Measurements from ENCODE around the gene CYBA.
"Not testable (repeated sequence)": the region's sequence is repeated elsewhere in the genome, so short reads cannot be mapped to it uniquely, and the experiment has no call there.

Gene CYBA

DNA sequence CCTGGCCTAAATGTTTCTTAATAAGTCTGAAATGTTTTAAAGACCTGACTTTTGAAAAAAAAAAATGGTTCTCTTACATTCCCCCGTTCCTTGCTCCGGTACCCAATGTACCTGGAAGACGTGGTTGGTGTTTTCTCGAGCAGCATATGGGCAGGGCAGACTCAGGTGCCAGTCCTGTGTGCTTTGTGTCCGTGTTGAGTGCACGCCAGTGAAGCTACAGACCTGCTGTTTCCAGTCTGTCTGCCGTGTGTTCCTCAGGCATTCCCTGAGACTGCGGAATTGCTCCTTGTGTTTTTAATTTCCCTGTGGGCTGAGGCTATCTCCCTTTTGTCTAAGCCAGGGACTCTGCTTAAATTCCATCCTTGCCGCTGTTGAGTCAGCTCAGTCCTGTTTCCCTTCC lies 24.2 kb downstream of the CYBA start:
- DNase-seq: no peak

DNA sequence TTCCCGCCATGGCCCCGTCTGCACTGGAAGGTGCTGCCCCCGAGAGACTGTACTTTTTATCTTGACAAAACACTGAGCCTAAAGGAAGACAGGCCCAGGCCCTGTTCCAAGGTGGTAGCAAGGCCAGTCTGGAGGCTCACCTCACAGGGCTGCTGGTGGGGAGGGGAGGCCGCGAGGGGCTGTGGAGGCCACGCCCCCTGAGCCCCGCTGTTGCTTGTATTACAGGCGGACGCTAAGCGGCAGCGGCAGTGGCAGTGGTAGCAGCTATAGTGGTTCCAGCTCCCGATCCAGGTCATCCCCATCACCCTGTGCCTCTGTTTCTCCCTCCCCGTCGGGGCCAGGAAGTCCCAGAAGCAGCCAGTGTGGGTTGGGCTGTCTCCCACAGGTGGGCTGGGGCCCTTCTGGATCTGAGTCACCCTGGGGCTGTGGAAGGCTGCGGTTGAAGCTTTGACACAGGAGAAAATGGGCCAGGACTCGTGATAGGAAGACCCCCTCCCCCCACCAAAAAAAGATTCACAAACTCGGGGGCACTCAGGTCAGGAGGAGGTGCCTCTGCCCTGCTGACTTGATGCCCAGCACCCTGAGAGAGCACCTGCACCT lies 25.8 kb downstream of the CYBA start:
- no peak for DNase-seq

DNA sequence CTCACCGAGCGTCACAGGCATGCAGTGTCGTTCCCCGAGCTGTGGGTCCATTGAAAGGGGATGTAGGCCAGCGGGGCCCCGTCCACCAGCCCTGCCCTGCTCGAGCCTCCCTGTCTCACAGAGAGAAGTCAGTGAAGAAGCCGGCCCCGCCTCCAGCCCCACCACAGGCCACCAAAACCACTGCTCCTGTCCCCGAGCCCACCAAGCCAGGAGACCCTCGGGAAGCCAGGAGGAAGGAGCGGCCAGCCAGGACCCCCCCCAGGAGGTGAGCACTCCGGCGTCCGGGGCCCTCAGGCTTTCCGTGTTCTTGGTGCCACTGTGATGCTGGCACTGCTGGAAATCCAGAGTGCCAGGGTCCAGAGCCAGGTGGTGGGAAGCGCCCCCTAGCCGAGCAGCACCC lies 26.4 kb downstream of the CYBA start:
- no peak for DNase-seq

DNA sequence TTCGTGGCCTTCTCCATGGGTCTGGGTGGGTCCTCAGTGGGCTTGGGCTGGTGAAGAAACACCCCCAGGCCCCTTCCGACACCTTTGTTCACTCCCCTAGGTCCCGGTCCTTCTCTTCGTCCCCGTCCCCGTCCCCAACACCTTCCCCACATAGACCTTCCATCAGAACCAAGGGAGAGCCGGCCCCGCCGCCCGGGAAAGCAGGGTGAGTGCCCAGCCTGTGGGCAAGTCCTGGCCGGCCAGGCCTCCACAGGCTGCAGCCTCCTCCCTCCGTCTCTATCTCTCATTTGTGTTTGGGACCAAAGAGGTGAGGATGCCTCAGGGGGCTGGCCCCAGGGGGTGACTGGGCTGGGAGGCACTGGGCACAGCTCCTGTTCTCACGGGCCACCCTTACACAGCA lies 27.0 kb downstream of the CYBA start:
- no peak for DNase-seq

DNA sequence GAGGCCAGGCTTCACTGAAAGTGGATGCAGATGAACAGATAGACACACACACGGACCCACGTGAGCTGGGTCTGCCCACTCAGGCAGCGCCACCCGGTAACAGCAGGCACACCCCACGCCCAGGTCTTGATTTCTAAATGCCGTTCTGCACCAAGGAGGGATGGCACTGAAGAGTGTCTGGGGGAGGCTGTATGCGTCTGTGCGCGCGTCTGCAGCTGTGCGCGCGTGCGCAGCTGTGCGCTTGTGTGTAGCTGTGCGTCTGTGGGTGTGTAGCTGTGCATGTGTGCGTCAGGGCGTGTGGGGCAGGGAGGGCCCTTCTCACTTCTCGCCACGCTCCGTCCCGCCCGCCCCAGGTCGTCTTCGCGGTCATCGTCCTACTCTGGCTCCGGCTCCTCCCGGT lies 28.0 kb downstream of the CYBA start:
- no peak for DNase-seq

DNA sequence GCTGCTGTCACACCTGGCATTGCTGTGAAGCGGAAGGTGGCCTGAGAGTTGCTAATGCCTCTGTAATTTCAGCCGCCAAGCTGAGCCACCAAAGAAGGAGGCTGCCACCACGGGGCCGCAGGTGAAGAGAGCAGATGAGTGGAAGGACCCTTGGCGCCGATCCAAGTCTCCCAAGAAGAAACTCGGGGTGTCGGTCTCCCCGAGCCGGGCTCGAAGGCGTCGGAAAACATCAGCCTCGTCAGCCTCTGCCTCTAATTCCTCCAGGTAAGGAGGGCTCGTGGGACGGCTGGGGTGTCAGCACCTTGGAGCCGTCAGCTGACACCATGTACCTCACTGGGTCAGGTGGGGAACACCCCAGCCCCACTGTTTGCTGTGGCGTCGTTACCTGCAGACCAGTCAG lies 28.7 kb downstream of the CYBA start:
- no peak for DNase-seq

DNA sequence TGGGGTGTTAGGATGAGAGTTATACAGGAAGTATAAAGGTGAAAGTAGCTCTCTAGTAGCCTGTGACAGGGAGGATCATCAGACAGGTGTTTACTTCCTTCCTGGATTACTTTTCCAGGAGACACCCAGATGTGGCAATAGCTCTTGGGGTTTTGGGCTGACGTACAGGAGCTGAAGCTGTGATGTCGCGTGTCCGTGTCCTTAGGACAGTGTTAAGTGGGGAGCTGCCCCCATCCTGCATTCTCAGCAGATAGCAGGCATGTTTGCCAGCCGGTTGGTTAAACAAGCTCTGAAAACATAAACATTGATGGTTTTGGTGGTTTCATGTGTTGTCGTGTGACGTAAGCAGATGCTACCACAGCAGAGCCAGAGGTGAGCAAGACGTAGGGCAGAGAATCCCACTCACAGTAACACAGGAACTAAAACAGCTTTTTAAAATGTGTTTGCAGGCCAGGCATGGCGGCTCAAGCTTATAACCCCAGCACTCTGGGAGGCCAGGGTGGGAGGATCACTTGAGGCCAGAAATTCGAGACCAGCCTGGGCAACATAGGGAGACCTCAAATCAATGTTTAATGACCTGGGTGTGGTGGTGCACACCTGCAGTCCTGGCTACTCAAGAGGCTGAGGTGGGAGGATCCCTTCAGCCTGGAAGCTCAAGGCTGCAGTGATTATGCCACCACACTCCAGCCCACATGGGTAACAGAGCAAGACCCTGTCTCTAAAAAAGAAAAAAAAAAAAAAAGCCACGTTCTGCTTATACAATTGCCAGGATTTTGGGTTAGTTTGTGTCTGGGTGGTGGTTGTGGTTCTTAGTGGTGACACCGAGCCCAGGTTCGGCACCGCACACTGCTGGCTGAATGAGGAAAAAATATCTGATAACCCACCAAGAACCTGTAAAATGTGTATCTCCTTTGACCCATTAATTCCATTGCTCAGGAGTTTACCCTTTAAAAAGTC lies 30.7 kb downstream of the CYBA start:
- no peak for DNase-seq

DNA sequence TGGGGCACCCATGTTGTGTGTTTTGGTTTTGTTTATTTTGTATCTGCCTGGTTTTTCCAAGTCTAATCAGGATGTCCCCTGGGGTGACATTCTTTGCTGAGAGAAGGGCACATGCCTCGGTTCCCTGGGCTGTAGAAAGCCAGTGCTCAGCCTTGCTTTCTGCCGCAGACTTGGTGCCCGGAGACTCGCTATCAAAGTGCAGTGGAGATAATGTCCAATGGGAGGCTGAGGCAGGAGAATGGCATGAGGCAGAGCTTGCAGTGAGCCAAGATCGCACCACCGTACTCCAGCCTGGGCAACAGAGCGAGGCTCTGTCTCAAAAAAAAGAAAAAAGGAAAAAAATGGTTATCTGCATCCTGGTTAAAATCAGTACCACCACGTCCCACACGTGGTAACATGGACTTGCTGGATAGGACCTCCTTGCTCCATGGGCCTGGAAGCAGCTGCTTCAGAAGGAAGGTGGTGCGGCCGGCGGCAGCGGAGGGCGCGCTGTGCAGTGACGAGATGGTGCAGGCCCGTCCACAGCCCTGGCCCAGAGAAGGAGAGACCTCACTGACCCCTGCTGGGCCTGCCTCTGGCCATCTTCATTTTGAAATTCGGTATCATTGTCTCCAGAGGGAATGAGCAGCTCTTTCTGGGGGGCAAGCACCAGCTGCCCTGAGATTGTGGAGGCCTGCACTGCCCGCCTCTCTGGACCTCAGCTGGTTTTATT lies 31.7 kb downstream of the CYBA start:
- no peak for DNase-seq

DNA sequence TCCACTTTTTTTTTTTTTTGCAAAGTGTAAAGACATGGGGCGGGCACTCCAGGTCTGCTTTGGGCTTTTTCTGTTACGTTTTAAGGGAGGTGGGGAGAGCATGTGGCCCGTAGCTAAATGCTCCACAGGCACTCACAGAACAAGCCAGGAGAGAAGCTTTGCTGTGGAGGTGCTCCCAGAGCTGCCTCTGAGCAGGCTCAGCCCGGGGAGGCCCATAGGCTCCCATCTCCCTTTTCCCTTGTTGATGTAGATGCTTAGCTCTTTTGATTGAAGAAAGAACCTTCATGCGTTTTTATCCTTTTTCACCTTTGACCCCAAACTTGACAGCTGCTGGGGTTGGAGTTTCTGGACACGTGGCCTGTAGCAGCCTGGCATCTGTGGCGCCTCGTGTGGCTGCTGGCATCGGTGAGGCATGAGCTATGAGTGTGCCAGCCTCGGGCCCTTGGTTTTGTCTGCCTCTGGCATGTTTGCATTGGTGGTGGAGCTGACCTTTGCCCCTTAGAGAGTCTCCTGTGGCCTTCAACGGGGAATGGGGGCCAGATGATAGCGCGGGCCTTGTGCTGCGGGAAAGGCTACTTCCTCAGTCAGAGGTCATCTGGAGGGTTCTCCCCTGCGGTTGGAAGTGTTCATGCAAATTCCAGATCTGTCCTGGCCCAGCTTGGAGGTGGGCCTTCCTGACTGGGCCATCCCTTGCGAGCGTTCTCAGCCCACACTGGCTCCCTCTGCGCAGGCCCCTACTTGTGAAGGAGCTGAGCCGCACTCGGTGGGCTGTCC lies 32.5 kb downstream of the CYBA start:
- no peak for DNase-seq

DNA sequence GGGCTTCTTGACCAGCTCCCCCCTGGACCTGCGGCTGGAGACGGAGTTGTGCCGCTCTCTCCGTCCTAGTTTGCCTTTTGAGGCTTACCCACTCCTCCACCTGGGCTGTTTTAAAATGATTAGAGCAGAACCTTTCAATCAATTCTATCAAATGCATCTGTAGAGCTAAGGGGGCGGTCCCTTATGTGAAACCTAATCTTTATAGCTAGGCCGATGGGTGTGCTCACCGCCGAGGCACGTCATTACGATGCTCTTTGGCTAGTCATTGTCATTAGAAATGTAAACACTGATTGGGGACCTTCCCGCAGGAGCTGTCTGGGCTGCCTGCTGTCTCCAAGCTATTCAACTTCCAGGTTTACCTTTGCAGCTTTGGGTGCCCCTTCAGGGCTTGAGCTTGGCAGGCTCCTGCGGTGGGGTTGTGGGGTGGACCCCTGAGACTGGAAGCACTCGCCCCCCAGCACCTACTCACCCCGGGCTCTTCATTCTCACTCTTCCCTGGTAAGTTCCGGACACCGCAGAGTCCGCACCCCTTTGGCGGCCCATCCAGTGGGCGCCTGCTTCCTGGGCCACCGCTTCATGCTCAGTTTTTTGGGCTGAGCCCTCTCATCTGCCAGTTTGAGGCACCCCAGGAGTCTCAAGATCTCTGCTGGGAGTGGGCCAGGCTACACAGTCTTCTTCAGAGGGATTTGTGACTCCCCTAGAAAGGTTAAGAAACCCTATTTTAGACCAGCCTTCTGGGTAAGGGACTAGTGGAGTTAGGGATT lies 33.4 kb downstream of the CYBA start:
- no peak for DNase-seq

DNA sequence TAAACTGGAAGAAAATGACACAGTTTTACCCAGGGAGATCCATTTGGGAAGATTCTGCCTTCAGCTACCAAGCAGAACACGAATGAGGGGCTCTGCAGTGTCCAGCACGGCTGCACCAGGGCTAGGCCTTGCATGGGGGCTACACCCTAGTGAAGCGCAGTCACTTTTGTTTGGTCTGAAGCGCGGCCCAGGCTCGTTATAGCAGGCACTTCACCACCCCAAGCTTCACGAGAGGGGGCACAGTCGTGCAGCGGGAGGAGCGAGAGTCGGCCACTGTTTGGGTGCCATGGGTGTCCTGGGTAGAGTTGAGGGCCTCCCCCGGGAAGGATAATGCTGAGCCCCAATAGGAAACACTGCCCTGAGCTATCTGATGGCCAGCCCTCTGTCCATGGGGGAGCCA lies 34.1 kb downstream of the CYBA start:
- no peak for DNase-seq

DNA sequence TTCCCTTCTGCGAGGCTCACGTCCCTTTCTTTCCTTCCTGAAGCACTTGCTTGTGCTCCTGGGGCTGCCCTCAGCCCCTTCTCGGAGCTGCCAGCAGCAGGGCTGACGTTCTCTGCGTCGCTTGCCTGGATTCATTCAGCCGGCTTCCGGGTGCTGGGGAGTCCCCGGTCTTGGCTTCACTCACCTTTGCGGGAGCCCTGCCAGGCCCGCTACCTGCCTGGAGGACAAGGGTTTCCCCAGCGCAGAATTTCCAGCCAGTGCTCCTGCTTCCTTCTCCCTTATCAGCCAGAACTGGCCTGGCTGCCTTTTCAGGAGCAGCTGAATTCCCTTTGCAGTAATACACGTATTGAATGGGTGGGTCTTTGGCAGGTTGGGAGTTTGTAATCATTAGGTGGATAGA lies 34.5 kb downstream of the CYBA start:
- no peak for DNase-seq

DNA sequence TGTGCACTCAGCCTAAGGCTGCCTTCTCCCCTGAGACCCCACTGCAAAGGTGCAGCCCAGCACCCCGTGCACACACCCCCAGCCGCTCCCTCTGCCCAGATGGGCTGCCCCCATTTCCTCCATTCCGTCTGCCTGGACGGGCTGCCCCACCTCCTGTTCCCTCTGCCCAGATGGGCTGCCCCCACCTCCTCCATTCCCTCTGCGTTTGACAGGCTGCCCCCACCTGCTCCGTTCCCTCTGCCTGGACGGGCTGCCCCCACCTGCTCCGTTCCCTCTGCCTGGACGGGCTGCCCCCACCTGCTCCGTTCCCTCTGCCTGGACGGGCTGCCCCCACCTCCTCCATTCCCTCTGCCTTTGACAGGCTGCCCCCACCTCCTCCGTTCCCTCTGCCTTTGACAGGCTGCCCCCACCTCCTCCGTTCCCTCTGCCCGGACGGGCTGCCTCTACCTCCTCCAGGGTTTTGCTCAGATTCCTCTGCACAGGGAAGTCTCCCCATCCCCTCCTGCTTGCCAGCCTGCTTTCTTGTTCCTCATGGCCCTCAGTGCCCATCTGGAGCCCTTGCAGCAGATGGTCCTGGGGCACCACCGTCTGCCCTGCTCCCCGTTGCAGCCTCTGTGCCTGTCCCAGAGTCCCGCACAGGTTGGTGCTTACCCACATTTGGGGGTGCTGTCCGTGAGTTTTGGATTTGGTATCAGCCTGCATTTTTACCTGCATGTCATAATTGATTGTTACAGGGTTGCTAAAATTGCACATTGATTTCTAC lies 35.9 kb downstream of the CYBA start:
- no peak for DNase-seq

DNA sequence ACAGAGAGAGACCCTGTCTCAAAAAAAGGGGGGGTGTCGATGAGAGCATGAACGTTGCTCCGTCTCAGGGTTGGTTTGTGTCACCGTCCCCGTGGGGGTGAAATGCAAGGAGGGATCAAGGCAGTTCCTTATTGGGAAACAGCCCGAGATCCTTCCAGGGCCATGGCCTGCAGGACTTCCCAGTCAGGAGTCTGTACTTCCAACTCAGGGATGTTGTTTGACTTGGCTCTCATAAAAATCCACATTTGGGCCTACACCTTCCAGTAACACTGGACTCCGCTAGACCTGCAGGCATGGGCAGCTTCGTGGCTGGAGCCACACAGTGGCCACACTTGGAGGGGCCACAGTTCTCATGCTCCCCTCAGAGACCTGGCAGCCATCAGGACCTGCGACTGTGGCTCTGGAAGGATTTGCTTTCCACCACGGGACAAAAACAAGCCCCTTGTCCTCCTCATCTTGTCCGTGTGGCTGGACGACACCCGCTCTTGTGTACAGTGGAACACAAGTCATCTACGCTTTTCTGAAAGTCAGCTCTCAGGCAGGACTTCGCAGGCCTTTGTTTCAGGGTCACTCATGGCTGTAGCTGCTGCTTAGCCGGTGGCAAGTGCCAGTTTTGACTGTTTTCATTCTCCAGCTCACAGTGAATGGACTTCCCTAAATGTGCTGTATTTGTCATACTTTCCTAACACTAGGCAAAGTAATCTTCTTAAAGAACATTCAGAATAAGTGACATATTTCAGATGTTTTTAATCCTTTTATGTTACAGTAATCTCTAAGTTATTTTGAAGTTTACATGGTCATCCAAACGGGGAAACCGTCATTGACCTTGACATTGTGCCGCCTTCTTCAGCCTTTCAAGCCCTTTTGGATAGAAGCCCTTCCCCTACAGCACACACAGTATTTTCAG lies 36.7 kb downstream of the CYBA start:
- no peak for DNase-seq

DNA sequence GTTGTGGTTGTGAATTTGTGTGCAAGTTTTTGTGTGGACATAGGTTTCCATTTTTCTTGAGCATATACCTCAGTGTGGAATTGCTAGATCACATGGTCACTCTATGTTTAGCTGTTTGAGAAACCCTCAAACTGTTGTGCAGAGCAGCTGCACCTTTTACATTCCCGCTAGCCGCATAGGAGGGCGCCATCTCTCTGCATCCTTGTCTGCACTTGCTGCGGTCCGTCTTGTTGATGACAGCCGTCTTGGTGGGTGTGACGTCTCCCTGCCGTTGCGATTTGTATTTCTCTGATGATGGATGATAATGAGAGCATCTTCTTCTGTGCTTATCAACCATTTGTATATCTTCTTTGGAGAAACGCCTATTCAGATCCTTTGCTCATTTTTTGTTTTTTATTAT lies 37.6 kb downstream of the CYBA start:
- DNase-seq: no peak

DNA sequence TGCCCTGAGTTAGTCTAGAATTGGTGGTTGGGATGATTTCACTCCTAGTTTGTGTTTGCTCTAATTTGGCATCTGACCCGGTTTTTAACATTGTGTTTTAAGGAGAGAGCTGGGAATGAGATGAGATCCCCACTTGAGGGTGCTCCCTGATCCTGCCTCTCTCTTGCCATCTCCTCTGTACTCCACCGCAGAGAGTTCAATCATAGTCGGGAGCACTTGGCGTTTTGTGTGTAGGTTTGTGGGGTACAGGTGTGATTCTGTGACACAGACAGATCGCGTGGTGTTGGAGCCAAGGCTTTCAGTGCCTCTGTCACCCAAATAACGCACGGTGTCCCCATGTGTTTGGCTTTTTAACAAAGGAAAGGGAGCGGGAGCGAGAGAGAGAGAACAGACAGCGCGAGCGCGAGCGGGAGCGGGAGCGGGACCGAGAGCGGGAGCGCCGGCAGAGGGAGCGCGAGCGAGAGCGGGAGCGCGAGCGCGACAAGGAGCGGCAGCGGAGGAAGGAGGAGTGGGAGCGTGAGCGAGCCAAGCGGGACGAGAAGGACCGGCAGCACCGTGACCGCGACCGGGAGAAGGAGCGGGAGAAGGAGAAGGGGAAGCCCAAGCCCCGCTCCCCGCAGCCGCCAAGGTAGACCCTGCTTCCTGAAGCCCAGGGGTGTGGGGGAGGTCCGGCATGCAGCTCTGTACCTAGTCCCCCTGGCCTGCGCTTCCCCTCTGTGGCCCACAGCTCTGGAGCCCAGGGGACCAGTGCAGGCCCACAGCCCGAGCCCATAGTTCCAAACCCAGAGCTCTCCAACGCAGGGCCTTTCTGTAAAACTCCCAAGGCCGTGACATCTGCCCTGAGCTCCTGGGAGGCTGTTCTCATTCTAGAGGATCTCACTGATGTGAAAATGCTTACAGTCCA lies 39.7 kb downstream of the CYBA start:
- DNase-seq: no peak

DNA sequence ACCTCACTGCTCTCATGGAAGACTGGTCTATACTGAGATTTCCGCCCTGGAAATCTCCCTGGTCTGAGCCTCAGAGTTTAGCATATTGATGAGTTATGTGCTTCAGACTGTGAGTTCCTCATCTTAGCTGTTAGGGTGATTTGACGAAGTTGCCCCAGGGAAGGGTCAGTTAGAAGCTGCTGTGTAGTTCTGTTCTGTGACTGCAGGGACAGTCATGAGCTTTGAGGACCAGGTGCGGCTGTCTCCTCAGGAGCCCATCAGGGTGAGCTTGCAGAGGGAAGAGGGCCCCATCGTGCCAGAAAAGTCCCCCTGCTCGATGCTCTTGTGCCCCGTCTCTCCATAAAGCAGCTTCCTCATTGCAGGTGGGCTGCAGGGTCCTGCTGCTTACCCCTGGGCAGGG lies 40.8 kb downstream of the CYBA start:
- no peak for DNase-seq

DNA sequence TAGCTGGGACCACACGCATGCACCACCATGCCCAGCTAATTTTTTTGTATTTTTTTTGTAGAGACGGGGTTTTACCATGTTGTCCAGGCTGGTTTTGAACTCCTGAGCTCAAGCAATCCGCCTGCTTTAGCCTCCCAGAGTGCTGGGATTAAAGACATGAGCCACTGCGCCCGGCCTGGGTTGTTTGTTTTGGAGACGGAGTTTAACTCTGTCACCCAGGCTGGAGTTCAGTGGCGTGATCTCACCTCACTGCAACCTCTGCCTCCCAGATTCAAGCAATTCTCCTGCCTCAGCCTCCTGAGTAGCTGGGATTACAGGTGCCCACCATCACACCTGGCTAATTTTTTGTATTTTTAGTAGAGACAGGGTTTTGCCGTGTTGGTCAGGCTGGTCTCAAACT lies 41.4 kb downstream of the CYBA start:
- not testable (repeated sequence) for DNase-seq

DNA sequence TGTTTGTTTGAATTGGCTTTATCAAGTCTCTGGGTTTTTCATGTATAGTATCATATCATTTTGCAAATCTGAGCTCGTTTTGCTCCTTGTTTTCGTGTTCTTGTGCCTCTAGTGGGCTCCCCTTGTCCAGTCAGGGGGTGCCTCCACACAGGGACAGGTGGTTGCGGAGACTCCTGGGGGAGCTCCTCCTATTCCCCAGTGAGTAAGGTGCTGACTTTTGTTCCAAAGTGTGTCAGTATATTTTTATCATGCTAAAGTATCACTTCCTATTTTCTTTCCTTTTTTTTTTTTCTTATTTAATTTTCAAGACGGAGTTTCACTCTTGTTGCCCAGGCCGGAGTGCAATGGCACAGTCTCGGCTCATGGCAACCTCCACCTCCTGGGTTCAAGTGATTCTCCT lies 42.8 kb downstream of the CYBA start:
- no peak for DNase-seq

Measured in NCI-H446 (cell line).